IMR-90 (cell line): ENCODE results near the gene ACVR1. TPM values are rescaled to one million over a fixed set of nuclear protein-coding genes. Genes with fewer than 3 reads are reported as not detected.

ENCODE experiments used
- ATAC-seq: fragments of 200-7000 bp; cut with Tn5 transposase; 2 replicates; pipeline ENCODE4 v1.9.1; 2020; ENCODE audit warnings: low read depth, mild to moderate bottlenecking, moderate library complexity
- BruUV-seq: library from RNA; stranded (reverse); fragments of 400-500 nt; replicated peaks from 2 replicates; lab custom pipeline; 2021; lab: Mats Ljungman, UMichigan
- CTCF ChIA-PET: fragments of 300-600 bp; formaldehyde crosslinking; extraction: SDS; loops from one replicate; lab custom pipeline; 2021; ENCODE audit warnings: antibody characterized with exemption; lab: Yijun Ruan, JAX
- POLR2A ChIA-PET: fragments of 300-600 bp; sonication (Branson Sonifier 250); formaldehyde crosslinking; loops from one replicate; lab custom pipeline; 2022; ENCODE audit warnings: antibody characterized with exemption; ENCODE audit not compliant: unreplicated experiment; lab: Charles Lee
- DNase-seq: peaks from one replicate; pipeline ENCODE4 v3.0.0; 2013
- H2AFZ ChIP-seq: replicated peaks from 2 replicates; pipeline ENCODE3; 2013; ENCODE audit warnings: low read length, mild to moderate bottlenecking; ENCODE audit not compliant: poor library complexity
- H2AK5ac ChIP-seq: 2 replicates; pipeline ENCODE4 v1.6.1; 2013; ENCODE audit warnings: low read depth, low read length, inconsistent platforms
- H2AK9ac ChIP-seq: replicated peaks from 2 replicates; pipeline ENCODE3; 2013; ENCODE audit warnings: mild to moderate bottlenecking, low read depth, low read length, moderate library complexity; ENCODE audit not compliant: poor library complexity
- H2BK120ac ChIP-seq: 2 replicates; pipeline ENCODE4 v1.6.1; 2013; ENCODE audit warnings: low read depth, low read length, inconsistent platforms
- H2BK15ac ChIP-seq: 3 replicates; pipeline ENCODE4 v1.6.1; 2013; ENCODE audit warnings: low read depth, low read length, inconsistent platforms
- H2BK20ac ChIP-seq: 2 replicates; pipeline ENCODE4 v1.6.1; 2013; ENCODE audit warnings: low read depth, mild to moderate bottlenecking, inconsistent platforms, low read length, moderate library complexity
- H2BK5ac ChIP-seq: 2 replicates; pipeline ENCODE4 v1.6.1; 2013; ENCODE audit warnings: mild to moderate bottlenecking, low read depth, low read length, inconsistent platforms; ENCODE audit not compliant: poor library complexity, severe bottlenecking
- H3K14ac ChIP-seq: replicated peaks from 2 replicates; pipeline ENCODE4 v1.6.1; 2013; ENCODE audit warnings: low read depth, low read length, inconsistent platforms
- H3K18ac ChIP-seq: 2 replicates; pipeline ENCODE4 v1.6.1; 2013; ENCODE audit warnings: low read depth, low read length, control low read depth
- H3K23ac ChIP-seq: 2 replicates; pipeline ENCODE4 v1.6.1; 2013; ENCODE audit warnings: low read depth, low read length, inconsistent platforms
- H3K27ac ChIP-seq: 2 replicates; pipeline ENCODE4 v1.5.1; 2013; ENCODE audit warnings: mild to moderate bottlenecking, control low read depth, low read length; ENCODE audit not compliant: insufficient read depth
- H3K27me3 ChIP-seq: 2 replicates; pipeline ENCODE4 v1.6.1; 2013; ENCODE audit warnings: low read length; ENCODE audit not compliant: control insufficient read depth, insufficient read depth
- H3K36me3 ChIP-seq: 2 replicates; pipeline ENCODE4 v1.6.1; 2013; ENCODE audit warnings: low read length, mixed read lengths; ENCODE audit not compliant: control insufficient read depth, insufficient read depth
- H3K4ac ChIP-seq: 2 replicates; pipeline ENCODE4 v1.6.1; 2013; ENCODE audit warnings: low read depth, low read length, inconsistent platforms
- H3K4me1 ChIP-seq: 2 replicates; pipeline ENCODE4 v1.6.1; 2013; ENCODE audit warnings: low read length, mixed read lengths; ENCODE audit not compliant: control insufficient read depth, insufficient read depth
- H3K4me2 ChIP-seq: 2 replicates; pipeline ENCODE4 v1.6.1; 2013; ENCODE audit warnings: low read depth, mild to moderate bottlenecking, control low read depth, low read length, moderate library complexity
- H3K4me3 ChIP-seq: 2 replicates; pipeline ENCODE4 v1.5.1; 2013; ENCODE audit warnings: low read depth, mild to moderate bottlenecking, control low read depth, low read length, moderate library complexity; ENCODE audit not compliant: insufficient read depth
- H3K56ac ChIP-seq: 2 replicates; pipeline ENCODE4 v1.6.1; 2013; ENCODE audit warnings: low read length, inconsistent platforms; ENCODE audit not compliant: insufficient read depth; ENCODE audit errors: extremely low read depth
- H3K79me1 ChIP-seq, 2 experiments: 2 replicates each; pipeline ENCODE4 v1.6.1; 2013; ENCODE audit warnings: low read length in 2 of 2, inconsistent platforms in 1 of 2, low read depth in 1 of 2
- H3K9ac ChIP-seq: 2 replicates; pipeline ENCODE4 v1.6.1; 2013; ENCODE audit warnings: low read depth, low read length, control low read depth
- H3K9me1 ChIP-seq: 2 replicates; pipeline ENCODE4 v1.6.1; 2013; ENCODE audit warnings: low read length, inconsistent platforms; ENCODE audit not compliant: insufficient read depth
- H3K9me3 ChIP-seq: 2 replicates; pipeline ENCODE4 v1.6.1; 2013; ENCODE audit warnings: low read length; ENCODE audit not compliant: control insufficient read depth, insufficient read depth
- H4K20me1 ChIP-seq: 2 replicates; pipeline ENCODE4 v1.6.1; 2013; ENCODE audit warnings: low read length, inconsistent platforms; ENCODE audit not compliant: insufficient read depth
- H4K5ac ChIP-seq: 2 replicates; pipeline ENCODE4 v1.6.1; 2013; ENCODE audit warnings: mild to moderate bottlenecking, low read depth, low read length, control low read depth
- H4K8ac ChIP-seq, 2 experiments: 2 replicates each; pipeline ENCODE4 v1.6.1; 2013; ENCODE audit warnings: low read depth in 2 of 2, low read length in 2 of 2, control low read depth in 1 of 2, inconsistent platforms in 1 of 2
- H4K91ac ChIP-seq: 2 replicates; pipeline ENCODE4 v1.6.1; 2013; ENCODE audit warnings: low read depth, low read length, inconsistent platforms; ENCODE audit not compliant: insufficient read depth
- CHD1 ChIP-seq: IDR thresholded peaks from 2 replicates; pipeline ENCODE4 v1.6.1; 2012; ENCODE audit warnings: low read depth, low read length, improper control_type of control experiment
- MXI1 ChIP-seq: IDR thresholded peaks from 2 replicates; pipeline ENCODE4 v1.6.1; 2012; ENCODE audit warnings: low read depth, mild to moderate bottlenecking, low read length, moderate library complexity, borderline replicate concordance
- POLR2A ChIP-seq: IDR thresholded peaks from 2 replicates; pipeline ENCODE4 v1.6.1; 2012; ENCODE audit warnings: mild to moderate bottlenecking, low read depth, low read length
- RAD21 ChIP-seq: IDR thresholded peaks from 2 replicates; pipeline ENCODE4 v1.6.1; 2012; ENCODE audit warnings: low read length, improper control_type of control experiment
- RCOR1 ChIP-seq: IDR thresholded peaks from 2 replicates; pipeline ENCODE4 v1.6.1; 2012; ENCODE audit warnings: mild to moderate bottlenecking, low read length, improper control_type of control experiment; ENCODE audit not compliant: insufficient replicate concordance
- SMC3 ChIP-seq: fragments of 150-350 bp; IDR thresholded peaks from 2 replicates; pipeline ENCODE4 v1.6.1; 2016; ENCODE audit warnings: low read depth, mild to moderate bottlenecking, antibody characterized with exemption, low read length, moderate library complexity
- USF2 ChIP-seq: fragments of 150-350 bp; IDR thresholded peaks from 2 replicates; pipeline ENCODE4 v1.6.1; 2017; ENCODE audit warnings: mild to moderate bottlenecking, antibody characterized with exemption, low read length, low read depth
- WGBS, 2 experiments: methylation state at CpG; one replicate each; pipeline versions ENCODE4 v1.1.5 to v1.1.7; 2013; ENCODE audit warnings: missing lambda C conversion rate in 2 of 2; ENCODE audit not compliant: insufficient read length in 1 of 2; ENCODE audit errors: extremely low coverage in 2 of 2; 5-methylcytosine and 5-hydroxymethylcytosine counted together
- dilution Hi-C: fragments of 300-500 bp; cut with HindIII; formaldehyde crosslinking; loops from one replicate; pipeline ENCODE4 v1.14.3; 2018; ENCODE audit warnings: low sequenced_read_pairs; ENCODE audit not compliant: unreplicated experiment
- in situ Hi-C: fragments of 300-500 bp; cut with MboI; formaldehyde crosslinking; loops from 3 replicates; pipeline ENCODE4 v1.14.3; 2019; ENCODE audit warnings: low sequenced_read_pairs, inconsistent platforms, mixed read lengths
- intact Hi-C: fragments of 100-400 bp; cut with micrococcal nuclease; formaldehyde crosslinking; loops from 2 replicates; pipeline ENCODE4 v1.10.0; 2022
- polyA plus RNA-seq, 3 experiments: library from polyadenylated mRNA; depleted of rRNA; stranded (reverse); fragments of >200 nt; gene quantifications; 2 replicates each; pipeline ENCODE4 v1.2.3, GENCODE V29; 2012; ENCODE audit warnings: low replicate concordance in 1 of 3
- total RNA-seq: library from RNA; depleted of rRNA; stranded (reverse); fragments of >200 nt; gene quantifications from 2 replicates; pipeline ENCODE4 v1.2.3, GENCODE V29; 2012
- TF ChIP-seq, protein P1 (sequence below): fragments of 150-350 bp; IDR thresholded peaks from 2 replicates; pipeline ENCODE4 v1.6.1; 2016; ENCODE audit warnings: low read depth, mild to moderate bottlenecking, low read length, moderate library complexity, borderline replicate concordance

Gene ACVR1
- total and polyA plus RNA-seq, 2 of the 4 experiments (the other 2 are of a cell fraction) = 21.1 to 40.8 TPM

DNA sequence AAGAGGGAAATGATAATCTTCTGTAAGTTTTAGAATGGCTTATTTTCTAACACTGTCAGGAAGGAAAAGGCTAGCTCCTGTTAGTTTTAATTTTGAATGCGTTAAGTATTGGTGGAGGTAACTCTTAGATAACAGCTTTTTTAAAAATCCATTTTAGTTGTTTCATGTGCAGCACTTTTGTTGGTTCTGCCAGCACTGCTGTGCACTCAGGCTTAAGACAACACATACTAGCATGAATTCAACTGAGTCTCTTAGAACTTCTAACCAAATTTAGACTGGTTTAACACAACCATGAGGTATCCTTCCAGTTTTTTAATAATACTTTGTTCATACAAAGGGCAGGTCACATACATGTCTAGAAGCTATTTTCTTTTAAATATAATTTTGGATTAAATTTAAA lies 42.4 kb downstream of the ACVR1 start:
- Histone ChIP-seq H4K91ac (no peak overlapping the region), H3K18ac (no peak overlapping the region), H4K5ac (no peak overlapping the region), H3K36me3 (0 out of 2 replicates have a peak, but pooled peaks cover 1% of the 10 kb centered on the region), H2AFZ (no peak overlapping the region), H3K9me3 (no peaks in the 10 kb centered on the region), H3K4me1 (peaks cover 16% of the 10 kb centered on the region), H2BK5ac (no peak overlapping the region), H2BK20ac (no peak overlapping the region), H4K20me1 (peaks cover 3% of the 10 kb centered on the region), H3K56ac (no peak overlapping the region), H3K9me1 (peaks cover 18% of the 10 kb centered on the region), H2AK5ac (no peak overlapping the region), H3K23ac (no peak overlapping the region), H2AK9ac (no peak overlapping the region), H3K27ac (no peak overlapping the region), H3K4ac (no peak overlapping the region), H3K14ac (no peak overlapping the region), H3K4me3 (no peak overlapping the region), H3K4me2 (no peak overlapping the region), H3K79me1 (peaks cover 34 to 70% of the 10 kb centered on the region in 2 experiments), H3K9ac (no peak overlapping the region), H2BK120ac (no peak overlapping the region), H3K27me3 (no peaks in the 10 kb centered on the region), H2BK15ac (no peak overlapping the region), H4K8ac (no peak overlapping the region)
- no peak for DNase-seq
- TF ChIP-seq USF2 (no peak), RCOR1 (no peak), RAD21 (no peak), CHD1 (no peak), SMC3 (no peak), MXI1 (no peak), POLR2A (no peak)
- TF ChIP-seq, protein P1, sequence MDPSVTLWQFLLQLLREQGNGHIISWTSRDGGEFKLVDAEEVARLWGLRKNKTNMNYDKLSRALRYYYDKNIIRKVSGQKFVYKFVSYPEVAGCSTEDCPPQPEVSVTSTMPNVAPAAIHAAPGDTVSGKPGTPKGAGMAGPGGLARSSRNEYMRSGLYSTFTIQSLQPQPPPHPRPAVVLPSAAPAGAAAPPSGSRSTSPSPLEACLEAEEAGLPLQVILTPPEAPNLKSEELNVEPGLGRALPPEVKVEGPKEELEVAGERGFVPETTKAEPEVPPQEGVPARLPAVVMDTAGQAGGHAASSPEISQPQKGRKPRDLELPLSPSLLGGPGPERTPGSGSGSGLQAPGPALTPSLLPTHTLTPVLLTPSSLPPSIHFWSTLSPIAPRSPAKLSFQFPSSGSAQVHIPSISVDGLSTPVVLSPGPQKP = no peak
- CTCF ChIA-PET = interaction anchor here (0.9 kb wide), 1 partner anchor 10 kb away, joined by 3 read pairs; no protein-coding TSS in a partner anchor
- in situ Hi-C loops (no loop called here), intact Hi-C loops (no loop called here), dilution Hi-C loops (no loop called here)
- no peak for ATAC-seq
- WGBS, 2 experiments = no CpG with 5 or more reads among the region's 1 CpG
- no TSS peak for BruUV-seq
- POLR2A ChIA-PET = no interaction called here
